DOHH2 (cell line): ENCODE measurements around the gene SEMA3D.

Experiments used
- H3F3A ChIP-seq: fragments of 200-600 bp; sonication (generic), shearing (Covaris generic); 2 replicates; pipeline ENCODE4 v1.6.0; 2016; ENCODE audit warnings: antibody characterized with exemption, mild to moderate bottlenecking; ENCODE audit not compliant: control insufficient read depth, insufficient read depth
- H3K27ac ChIP-seq: fragments of 200-600 bp; sonication (generic); 2 replicates; pipeline ENCODE4 v1.5.1; 2014; ENCODE audit warnings: low read depth, mild to moderate bottlenecking, low read length, moderate library complexity
- H3K27me3 ChIP-seq: fragments of 200-600 bp; sonication (generic); 2 replicates; pipeline ENCODE4 v1.6.1; 2014; ENCODE audit warnings: mild to moderate bottlenecking, low read length, mixed read lengths; ENCODE audit not compliant: control insufficient read depth
- H3K36me3 ChIP-seq: fragments of 200-600 bp; sonication (generic); 2 replicates; pipeline ENCODE4 v1.6.1; 2014; ENCODE audit warnings: mild to moderate bottlenecking, low read length, moderate library complexity, mixed read lengths; ENCODE audit not compliant: control insufficient read depth
- H3K4me1 ChIP-seq: fragments of 200-600 bp; sonication (generic); 2 replicates; pipeline ENCODE4 v1.6.1; 2014; ENCODE audit warnings: mild to moderate bottlenecking, low read length, mixed read lengths; ENCODE audit not compliant: control insufficient read depth
- H3K4me2 ChIP-seq: fragments of 200-600 bp; sonication (generic); 2 replicates; pipeline ENCODE4 v1.6.0; 2014; ENCODE audit warnings: mild to moderate bottlenecking, low read length, moderate library complexity
- H3K4me3 ChIP-seq: fragments of 200-600 bp; sonication (generic); 2 replicates; pipeline ENCODE4 v1.5.1; 2014; ENCODE audit warnings: mild to moderate bottlenecking, low read length, mixed read lengths
- H3K79me2 ChIP-seq: fragments of 200-600 bp; sonication (generic); 2 replicates; pipeline ENCODE4 v1.6.1; 2014; ENCODE audit warnings: mild to moderate bottlenecking, low read length, mixed read lengths; ENCODE audit not compliant: control insufficient read depth
- H3K9me2 ChIP-seq: fragments of 200-600 bp; sonication (generic); replicated peaks from 2 replicates; pipeline ENCODE4 v1.6.1; 2014; ENCODE audit warnings: mild to moderate bottlenecking, low read length, mixed read lengths; ENCODE audit not compliant: control insufficient read depth
- H3K9me3 ChIP-seq: fragments of 200-600 bp; sonication (generic); 2 replicates; pipeline ENCODE4 v1.6.1; 2014; ENCODE audit warnings: antibody characterized with exemption, low read length, mixed read lengths; ENCODE audit not compliant: control insufficient read depth, insufficient read depth
- H4K20me1 ChIP-seq: fragments of 200-600 bp; sonication (generic); 2 replicates; pipeline ENCODE4 v1.6.0; 2014; ENCODE audit warnings: low read depth, mild to moderate bottlenecking, antibody characterized with exemption, low read length, moderate library complexity; ENCODE audit not compliant: control insufficient read depth, insufficient read depth
- CTCF ChIP-seq: fragments of 200-600 bp; sonication (generic); IDR thresholded peaks from one replicate; pipeline ENCODE4 v1.5.1; 2014; ENCODE audit warnings: antibody characterized with exemption, mild to moderate bottlenecking, low read depth, low read length; ENCODE audit not compliant: poor library complexity, severe bottlenecking
- EZH2phosphoT487 ChIP-seq: fragments of 200-600 bp; sonication (generic); IDR thresholded peaks from 2 replicates; pipeline ENCODE4 v1.6.1; 2017; ENCODE audit warnings: borderline replicate concordance, mild to moderate bottlenecking, antibody characterized with exemption, low read length, moderate library complexity, mixed read lengths

The SEMA3D gene

GRCh38 chr7:85230623-85231022 is 43.8 kb upstream of the SEMA3D start:
- Histone ChIP-seq H3K27ac (peak overlapping the region; percentile 11; the same call in 1 of the 2 replicates), H3K4me1 (peaks cover 18% of the 10 kb centered on the region), H3F3A (no peaks in the 10 kb centered on the region), H4K20me1 (no peaks in the 10 kb centered on the region), H3K4me3 (no peak overlapping the region), H3K4me2 (peak overlapping the region; percentile 23), H3K27me3 (no peaks in the 10 kb centered on the region), H3K36me3 (no peaks in the 10 kb centered on the region), H3K9me3 (peaks cover 5% of the 10 kb centered on the region; the same call in 1 of the 2 replicates), H3K9me2 (no peaks in the 10 kb centered on the region; the same call in 1 of the 2 replicates), H3K79me2 (no peaks in the 10 kb centered on the region)
- no peak for TF ChIP-seq EZH2phosphoT487
- no peak for TF ChIP-seq CTCF

GRCh38 chr7:85229544-85229943 is 42.7 kb upstream of the SEMA3D start:
- peak overlapping the region; percentile 23; the same call in 1 of the 2 replicates for H3K4me2 ChIP-seq
- no peaks in the 10 kb centered on the region; the same call in 1 of the 2 replicates for H3K9me2 ChIP-seq
- TF ChIP-seq CTCF (no peak), EZH2phosphoT487 (no peak)
- H3K4me3 ChIP-seq, result no peak overlapping the region
- peaks cover 5% of the 10 kb centered on the region; the same call in 1 of the 2 replicates for H3K9me3 ChIP-seq
- H3K27ac ChIP-seq, result no peak overlapping the region
- H3K27me3 ChIP-seq, result no peaks in the 10 kb centered on the region
- peaks cover 18% of the 10 kb centered on the region for H3K4me1 ChIP-seq
- H3K79me2 ChIP-seq, result no peaks in the 10 kb centered on the region
- no peaks in the 10 kb centered on the region for H3F3A ChIP-seq
- H3K36me3 ChIP-seq, result no peaks in the 10 kb centered on the region
- no peaks in the 10 kb centered on the region for H4K20me1 ChIP-seq

- TF ChIP-seq EZH2phosphoT487 (no peak), CTCF (no peak)
- Histone ChIP-seq H3F3A (no peaks in the 10 kb centered on the region), H3K27ac (no peak overlapping the region), H3K27me3 (no peaks in the 10 kb centered on the region), H3K4me1 (peaks cover 18% of the 10 kb centered on the region), H3K79me2 (no peaks in the 10 kb centered on the region), H3K4me3 (no peak overlapping the region), H4K20me1 (no peaks in the 10 kb centered on the region), H3K4me2 (no peak overlapping the region), H3K9me3 (no peaks in the 10 kb centered on the region), H3K9me2 (no peaks in the 10 kb centered on the region; the same call in 1 of the 2 replicates), H3K36me3 (no peaks in the 10 kb centered on the region)
Measured at GRCh38 chr7:85226361-85227085, 39.7 kb upstream of the SEMA3D start.
